GM12874 (cell line): ENCODE data around the gene FSTL4.

Experiments used
- TF ChIP-seq, protein P1 (sequence below): IDR thresholded peaks from 2 replicates; pipeline ENCODE4 v1.5.1; 2011; ENCODE audit warnings: low read depth, mild to moderate bottlenecking, control low read depth, low read length, moderate library complexity; ENCODE audit not compliant: insufficient read depth

The FSTL4 gene

DNA sequence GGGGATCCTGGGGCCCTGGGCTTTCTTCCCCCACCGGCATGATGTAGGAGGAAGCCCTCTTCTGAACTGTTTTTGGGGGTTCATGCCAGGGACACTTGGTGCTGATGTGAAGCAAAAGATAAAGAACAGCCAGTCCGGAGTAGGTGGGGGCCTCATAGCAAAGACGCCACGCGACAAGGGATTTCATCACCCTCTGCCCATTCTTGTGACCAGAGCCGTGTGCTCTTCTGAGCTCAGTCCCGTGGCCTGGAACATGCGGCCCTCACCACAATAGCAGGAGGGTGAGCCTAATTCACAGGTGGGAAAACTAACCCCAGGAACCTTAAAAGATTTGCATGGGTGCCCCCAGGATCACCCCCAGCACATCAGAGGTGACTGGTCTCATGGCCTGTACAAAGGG lies 334.6 kb downstream of the FSTL4 start:
- TF ChIP-seq, protein P1, sequence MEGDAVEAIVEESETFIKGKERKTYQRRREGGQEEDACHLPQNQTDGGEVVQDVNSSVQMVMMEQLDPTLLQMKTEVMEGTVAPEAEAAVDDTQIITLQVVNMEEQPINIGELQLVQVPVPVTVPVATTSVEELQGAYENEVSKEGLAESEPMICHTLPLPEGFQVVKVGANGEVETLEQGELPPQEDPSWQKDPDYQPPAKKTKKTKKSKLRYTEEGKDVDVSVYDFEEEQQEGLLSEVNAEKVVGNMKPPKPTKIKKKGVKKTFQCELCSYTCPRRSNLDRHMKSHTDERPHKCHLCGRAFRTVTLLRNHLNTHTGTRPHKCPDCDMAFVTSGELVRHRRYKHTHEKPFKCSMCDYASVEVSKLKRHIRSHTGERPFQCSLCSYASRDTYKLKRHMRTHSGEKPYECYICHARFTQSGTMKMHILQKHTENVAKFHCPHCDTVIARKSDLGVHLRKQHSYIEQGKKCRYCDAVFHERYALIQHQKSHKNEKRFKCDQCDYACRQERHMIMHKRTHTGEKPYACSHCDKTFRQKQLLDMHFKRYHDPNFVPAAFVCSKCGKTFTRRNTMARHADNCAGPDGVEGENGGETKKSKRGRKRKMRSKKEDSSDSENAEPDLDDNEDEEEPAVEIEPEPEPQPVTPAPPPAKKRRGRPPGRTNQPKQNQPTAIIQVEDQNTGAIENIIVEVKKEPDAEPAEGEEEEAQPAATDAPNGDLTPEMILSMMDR: no peak

DNA sequence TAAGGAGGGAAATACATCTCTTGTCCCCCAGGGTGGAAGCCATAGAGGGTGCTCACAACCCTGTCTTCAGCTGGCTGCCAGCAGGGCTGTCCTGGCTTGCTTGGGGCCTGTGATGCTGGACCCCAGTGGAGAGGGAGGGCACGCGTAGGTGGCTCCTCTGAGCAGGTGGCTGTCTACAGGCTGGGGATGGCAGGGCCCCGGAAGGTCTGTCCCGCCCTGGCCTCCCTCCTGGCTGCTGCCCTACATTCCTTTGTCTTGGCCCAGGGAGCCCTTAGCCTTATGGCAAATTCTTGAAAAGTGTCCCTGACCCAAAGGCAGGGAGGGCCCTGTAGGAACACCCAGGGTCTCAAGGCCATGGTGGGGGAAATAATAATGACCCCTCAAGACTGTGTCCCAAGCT lies 336.2 kb downstream of the FSTL4 start:
- TF ChIP-seq, protein P1: no peak

DNA sequence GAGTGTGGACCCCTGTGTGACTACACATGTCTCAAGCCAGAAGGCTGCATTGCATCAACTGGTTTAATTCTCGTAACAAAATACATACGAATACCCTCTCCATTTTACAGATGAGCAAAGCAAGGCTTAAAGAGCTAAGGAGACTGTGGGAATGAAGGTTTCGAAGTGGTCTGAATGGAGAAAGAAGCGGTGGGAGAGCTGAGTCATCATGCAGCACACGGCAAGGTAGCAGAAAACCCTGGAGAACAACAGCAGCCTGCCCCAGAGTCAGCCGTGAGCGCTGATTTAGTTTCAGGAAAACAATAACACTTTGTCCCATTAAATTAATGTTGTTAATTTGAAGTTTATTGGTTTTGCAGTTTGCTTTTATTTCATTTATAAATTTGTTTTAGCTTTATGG lies 336.7 kb downstream of the FSTL4 start:
- TF ChIP-seq, protein P1: no peak

DNA sequence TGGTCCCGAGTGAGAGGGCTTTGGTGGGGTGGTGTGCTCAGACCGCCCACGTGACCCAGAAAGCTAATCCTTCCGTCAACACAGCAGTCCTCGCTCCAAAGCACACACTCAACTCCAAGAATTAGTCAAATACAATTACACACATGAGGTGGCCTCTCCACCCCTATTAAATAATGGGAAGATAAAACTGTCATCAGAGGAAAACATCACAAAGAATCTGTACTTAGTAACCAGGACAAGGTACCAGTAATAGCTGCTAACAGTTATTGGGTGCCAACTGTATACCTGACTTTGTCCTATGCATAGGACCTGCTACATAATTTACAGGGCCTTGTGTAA lies 337.8 kb downstream of the FSTL4 start:
- TF ChIP-seq, protein P1: no peak

DNA sequence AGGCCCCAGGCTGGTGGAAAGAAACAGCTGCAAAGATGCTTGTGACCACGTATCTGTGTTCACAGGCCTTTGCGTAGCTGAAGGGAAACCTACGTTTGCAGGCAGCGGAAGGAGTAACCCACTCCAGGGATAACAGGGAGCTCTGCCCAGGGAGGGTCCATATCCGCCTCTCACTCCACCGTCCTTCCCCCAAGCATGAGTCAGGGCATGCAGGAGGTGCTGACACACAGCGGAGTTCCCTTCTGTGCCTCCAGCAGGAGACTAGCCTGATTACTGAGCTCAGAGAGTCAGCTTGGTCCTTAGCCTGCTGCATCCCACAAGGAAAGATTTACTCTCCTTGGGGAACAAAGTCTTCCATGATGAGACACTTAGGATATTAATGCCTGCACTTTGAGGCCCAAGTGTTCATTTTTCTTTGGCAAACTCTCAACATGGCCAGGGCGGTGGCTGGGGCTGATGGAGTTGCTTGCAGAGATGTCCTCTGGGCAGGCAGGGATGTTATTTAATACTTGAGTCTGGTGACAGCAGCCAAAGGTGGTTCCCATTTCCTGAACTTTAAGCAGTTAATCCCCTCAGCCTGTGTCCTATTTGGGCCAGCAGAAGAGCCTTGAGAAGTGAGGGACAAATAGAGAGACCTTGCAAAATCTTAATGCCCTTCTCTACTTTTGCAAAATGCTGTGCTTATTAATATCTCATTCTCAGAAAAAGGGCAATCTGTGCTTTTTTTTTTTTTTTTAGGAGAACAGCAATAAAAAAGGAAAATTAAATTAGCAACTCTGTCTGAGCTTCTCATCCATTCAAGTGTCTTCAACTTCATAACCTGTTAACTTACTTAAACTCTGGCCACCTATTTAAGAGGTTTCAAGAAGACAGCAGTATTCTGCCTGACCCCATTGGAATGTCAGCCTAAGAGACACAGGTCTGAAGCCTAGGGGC lies 338.4 kb downstream of the FSTL4 start:
- TF ChIP-seq, protein P1: no peak

DNA sequence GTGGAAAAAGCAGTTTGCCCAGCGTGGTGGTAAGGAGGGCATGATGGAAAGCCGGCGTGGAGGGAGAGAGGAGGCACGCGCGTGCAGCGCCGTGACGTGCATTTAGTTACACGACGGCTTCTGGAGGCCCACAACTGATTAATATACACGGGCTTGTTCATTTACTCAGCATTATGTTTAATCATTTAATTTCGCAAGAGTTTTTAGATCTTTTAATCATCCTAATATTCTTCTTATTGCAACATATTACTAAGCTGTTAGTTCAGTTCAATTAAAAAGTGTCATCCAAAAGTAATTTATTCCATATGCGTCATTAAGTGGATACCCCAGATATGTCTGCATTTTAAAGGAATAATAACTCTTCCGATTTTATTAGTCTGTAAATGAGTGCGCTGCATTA lies 340.0 kb downstream of the FSTL4 start:
- TF ChIP-seq, protein P1: no peak

DNA sequence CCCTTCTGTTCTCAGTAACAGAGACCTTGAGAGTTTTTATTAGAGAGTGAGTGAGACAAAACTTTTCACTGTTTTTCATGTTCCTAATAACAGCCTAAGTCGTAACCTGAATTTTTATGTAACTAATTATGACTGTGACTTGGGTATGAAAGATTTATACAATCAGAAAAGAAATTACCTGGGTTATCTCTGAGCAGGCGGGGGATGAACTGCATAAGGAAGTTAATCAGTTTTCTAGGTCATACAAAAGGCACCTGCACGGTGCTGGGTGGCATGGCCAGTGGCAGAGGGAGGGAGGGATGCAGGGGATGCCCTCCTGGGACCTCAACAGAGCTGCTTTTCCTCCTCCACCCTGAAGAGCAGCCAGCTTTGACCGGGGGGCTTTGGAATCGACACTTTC lies 340.7 kb downstream of the FSTL4 start:
- TF ChIP-seq, protein P1: no peak
